HG02973 (cell line): ENCODE results near the gene MARVELD1.

Experiments
- ATAC-seq: cut with Tn5 transposase; IDR thresholded peaks from one replicate; pipeline ENCODE4 v1.9.1; 2021; ENCODE audit warnings: moderate library complexity; ENCODE audit not compliant: unreplicated experiment

Gene MARVELD1

GRCh38 chr10:97719602-97720001, 6.1 kb downstream of the MARVELD1 start:
- ATAC-seq = no peak

- no peak for ATAC-seq
These were observed 8.6 kb downstream of the MARVELD1 start for GRCh38 chr10:97721871-97722780.

- ATAC-seq = no peak
These were observed 9.5 kb downstream of the MARVELD1 start for GRCh38 chr10:97723001-97723400.

GRCh38 chr10:97724341-97724941, 10.9 kb downstream of the MARVELD1 start:
- ATAC-seq = no peak

GRCh38 chr10:97726636-97727178, 13.2 kb downstream of the MARVELD1 start:
- no peak for ATAC-seq

GRCh38 chr10:97729014-97729413, 15.5 kb downstream of the MARVELD1 start:
- no peak for ATAC-seq

GRCh38 chr10:97731346-97732051, 18.0 kb downstream of the MARVELD1 start:
- ATAC-seq = no peak

GRCh38 chr10:97732052-97732359, 18.5 kb downstream of the MARVELD1 start:
- no peak for ATAC-seq

GRCh38 chr10:97733256-97733655, 19.7 kb downstream of the MARVELD1 start:
- ATAC-seq = no peak

- no peak for ATAC-seq
These were observed 20.5 kb downstream of the MARVELD1 start for GRCh38 chr10:97734021-97734420.

GRCh38 chr10:97736403-97736901, 22.9 kb downstream of the MARVELD1 start:
- ATAC-seq = peak; percentile 6

GRCh38 chr10:97736902-97737769, 23.6 kb downstream of the MARVELD1 start, which contains the start of gene ZFYVE27:
Gene ZFYVE27, plus strand, starts transcription at chr10:97737128. Its CDS starts 1,350 bp downstream, at chr10:97738478.
- peak; percentile 75 for ATAC-seq

- peak; percentile 15 for ATAC-seq
These were observed 24.3 kb downstream of the MARVELD1 start for GRCh38 chr10:97737770-97738265.

- ATAC-seq = no peak
These were observed 25.1 kb downstream of the MARVELD1 start for GRCh38 chr10:97738616-97739015.

GRCh38 chr10:97740613-97741012, 27.1 kb downstream of the MARVELD1 start:
- no peak for ATAC-seq

- ATAC-seq = no peak
These were observed 29.8 kb downstream of the MARVELD1 start for GRCh38 chr10:97743169-97743943.

GRCh38 chr10:97744405-97745035, 31.0 kb downstream of the MARVELD1 start:
- no peak for ATAC-seq

GRCh38 chr10:97747573-97747972, 34.0 kb downstream of the MARVELD1 start:
- ATAC-seq = no peak

- ATAC-seq = no peak
These were observed 34.6 kb downstream of the MARVELD1 start for GRCh38 chr10:97748116-97748515.
